HG03460 (cell line): ENCODE results near the gene HIPK2.
A peak's percentile ranks its signal among the peaks of the same experiment; 100 is the strongest.

Experiments
- ATAC-seq: cut with Tn5 transposase; IDR thresholded peaks from one replicate; pipeline ENCODE4 v1.9.1; 2021; ENCODE audit not compliant: unreplicated experiment

Gene HIPK2

DNA sequence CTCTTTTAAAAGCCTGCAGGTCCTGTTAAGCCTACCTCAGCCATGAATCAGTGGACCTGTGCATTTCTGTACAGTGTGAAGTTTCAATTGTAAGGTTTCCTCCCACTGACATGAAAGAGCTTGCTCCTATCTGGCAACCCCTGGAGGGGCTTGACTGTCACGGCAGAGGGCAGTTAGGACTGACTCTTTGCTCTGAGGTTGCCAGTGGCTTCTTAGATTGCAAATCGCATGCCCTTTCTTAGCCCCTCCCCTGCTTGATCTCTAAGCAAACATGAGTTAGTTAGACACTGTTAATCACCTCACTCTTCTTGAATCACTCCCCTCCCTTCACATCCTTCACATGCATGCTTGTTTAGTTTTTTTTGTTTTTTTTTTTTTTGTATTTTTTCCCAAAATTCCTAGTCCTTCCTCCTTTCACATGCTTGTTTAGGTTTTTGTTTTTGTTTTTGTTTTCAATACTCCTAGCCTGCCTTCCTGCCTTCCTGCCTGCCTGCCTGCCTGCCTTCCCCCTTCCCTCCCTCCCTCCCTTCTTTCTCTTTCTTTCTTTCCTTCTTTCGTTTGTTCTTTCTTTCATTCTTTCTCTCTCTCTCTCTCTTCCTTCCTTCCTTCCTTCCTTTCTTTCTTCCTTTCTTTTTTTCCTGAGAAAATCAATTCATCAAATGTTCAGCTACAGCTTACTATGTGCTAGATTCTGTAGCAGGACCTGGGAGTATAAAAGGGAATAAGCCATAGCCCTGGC is 6.0 kb upstream of the HIPK2 start:
- ATAC-seq, result no peak

DNA sequence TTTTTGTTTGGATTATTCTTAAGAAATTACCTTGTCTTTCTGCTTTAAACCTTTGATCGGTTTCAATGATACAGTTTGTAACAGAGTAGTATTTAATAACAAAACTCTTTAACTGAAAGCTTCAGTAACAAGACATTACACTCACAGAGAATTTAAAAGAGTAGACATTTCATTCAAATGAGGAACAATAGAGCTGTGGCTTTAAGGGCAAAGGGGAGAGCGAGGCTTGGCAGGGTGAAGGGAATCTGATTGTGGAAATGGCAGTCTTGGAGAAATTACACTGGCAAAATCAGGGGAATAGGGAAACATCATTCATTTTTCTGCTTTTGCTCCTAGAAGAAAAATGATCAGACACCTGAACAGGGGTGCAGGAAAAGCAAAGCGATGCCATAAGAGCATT is 5.1 kb upstream of the HIPK2 start:
- ATAC-seq, result no peak

DNA sequence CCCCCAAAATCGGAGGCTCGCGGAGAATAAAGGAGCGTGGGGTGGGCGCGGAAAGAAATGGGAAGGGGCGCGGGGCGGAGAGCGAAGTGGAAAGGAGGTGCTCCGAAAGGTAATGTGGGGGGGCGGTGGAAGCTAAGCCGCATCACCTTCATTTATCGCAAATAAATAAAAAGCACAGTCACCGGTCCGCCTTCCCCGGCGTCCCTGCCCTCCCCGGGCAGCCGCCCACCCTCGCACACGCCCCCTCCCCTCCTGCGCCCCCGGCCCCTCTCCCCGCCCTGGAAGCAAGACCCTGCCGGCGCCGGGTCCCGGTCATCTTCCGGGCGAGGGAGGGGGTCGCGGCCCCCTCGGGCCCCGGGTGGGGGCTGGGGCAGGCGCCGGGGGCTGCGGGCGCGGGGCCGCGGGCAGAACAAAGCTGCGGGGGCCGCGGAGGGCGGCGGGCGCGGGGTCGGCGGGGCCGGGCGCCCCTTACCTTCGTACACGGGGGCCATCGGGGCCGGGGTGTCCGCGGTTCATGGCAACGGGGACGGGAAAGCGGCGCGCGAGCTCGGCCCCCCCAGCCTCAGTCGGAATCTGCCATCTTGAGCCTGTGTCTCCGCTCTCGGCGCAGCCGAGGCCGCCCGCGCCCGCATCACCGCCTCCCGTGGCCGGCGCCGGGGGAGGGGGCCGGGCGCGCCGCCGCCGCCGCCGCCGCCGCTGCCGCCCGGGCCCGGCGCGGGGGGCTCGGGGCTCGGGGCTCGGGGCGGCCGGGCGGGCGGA is 486 bp downstream of the HIPK2 start:
- no peak for ATAC-seq

DNA sequence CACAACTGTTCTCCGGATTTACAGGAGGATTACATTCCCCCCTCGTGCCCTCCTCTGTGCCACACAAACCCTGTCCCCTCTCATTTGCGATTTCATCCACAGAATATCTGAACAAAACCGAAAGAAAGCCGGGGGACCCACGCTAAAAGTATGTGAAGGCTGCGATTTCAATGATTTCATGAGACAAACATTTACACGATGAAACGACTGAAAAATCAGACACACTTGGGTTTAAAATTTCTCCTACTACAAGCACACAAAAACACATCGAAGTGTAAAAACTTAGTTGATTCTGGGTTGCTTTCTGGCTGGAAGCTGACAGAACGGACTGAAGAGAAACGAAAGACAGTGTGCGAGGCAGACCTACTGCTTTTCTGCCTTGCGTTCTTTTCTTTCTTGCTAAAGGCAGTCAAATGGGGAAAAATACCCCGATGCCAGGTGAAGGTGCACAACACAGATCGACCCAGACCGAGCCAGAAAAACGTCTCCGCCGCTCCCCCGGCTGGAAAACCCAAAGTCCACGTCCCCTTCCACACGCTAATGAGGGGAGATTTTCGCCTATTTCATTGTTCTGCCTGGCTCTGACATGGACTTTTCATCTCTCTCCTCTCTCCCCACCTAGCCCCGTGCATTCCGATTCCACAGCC is 1.2 kb downstream of the HIPK2 start:
- ATAC-seq, result no peak

DNA sequence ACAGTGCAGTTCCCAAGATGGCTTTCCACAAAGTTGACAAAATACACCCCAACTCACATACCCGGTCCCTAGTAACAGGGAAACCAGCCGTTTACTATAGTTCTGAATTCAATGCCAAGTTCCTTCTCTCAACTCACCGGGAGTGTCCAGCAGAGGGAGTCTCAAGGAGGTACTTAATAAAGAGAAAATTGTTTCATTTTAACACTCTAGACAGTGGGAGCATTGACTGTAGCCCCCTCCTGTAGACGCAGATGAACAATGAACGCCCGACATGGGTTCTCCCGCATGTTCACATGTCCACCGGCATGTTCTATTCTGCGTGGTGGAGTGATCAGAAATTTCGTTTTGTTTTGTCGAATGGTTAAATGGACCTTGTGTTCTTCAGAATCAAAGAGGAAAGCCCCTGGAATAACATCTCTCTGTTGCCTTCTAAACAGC is 1.9 kb downstream of the HIPK2 start:
- no peak for ATAC-seq

DNA sequence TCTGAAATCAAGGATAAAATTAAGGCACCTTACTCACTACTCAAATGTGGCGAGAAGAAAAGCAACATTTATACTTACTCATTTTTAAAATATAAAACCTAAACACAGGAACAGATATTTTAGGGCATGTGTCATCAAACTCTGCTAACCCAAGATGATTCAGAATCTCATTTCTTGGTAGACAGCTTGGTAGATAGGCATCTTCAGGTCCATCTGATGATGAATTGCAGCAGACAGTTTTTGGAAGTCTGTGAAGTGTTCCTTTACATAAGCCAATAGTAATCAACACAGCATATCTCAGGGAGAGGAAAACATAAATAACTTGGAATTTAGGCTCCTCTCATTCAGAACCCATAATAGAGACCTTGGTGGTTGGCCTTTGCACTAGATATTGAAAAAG is 3.4 kb downstream of the HIPK2 start:
- ATAC-seq, result no peak

DNA sequence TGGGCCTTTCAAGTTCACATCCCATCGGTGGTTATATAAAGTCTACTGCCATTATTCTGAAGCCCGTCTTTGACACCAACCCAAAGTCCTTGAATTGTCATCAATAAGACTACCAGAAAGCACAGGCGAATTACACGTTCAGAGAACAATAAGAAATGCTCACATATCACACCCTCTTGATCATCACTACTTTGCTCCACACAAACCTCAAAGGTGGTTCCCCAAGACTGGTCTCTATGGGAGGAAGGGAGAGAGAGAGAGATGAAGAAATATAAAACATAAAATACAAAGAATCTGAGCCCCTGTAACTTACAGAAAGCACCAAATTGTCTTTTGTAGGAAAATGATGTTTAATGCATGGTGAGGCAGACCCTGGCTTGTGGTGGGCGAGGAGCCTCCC is 4.4 kb downstream of the HIPK2 start:
- ATAC-seq, result no peak

DNA sequence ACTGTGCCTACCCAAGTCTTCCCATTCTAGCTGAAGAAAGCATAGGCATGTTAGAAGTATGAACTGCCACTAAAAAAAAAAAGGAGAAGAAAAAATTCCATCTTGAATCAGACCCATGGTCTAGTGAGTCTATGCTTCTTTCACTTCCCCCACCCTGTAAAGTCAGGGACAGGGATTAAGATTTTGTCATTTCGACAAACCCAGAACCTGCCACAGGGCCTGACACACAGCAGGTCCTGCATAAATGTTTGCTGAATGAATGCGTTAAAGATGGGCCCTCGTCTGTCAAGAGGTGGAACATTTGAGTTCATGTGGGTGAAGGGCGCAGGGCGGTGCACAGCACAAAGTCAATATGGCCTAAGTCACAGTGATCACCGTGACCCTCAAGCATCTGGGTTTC is 4.9 kb downstream of the HIPK2 start:
- no peak for ATAC-seq

DNA sequence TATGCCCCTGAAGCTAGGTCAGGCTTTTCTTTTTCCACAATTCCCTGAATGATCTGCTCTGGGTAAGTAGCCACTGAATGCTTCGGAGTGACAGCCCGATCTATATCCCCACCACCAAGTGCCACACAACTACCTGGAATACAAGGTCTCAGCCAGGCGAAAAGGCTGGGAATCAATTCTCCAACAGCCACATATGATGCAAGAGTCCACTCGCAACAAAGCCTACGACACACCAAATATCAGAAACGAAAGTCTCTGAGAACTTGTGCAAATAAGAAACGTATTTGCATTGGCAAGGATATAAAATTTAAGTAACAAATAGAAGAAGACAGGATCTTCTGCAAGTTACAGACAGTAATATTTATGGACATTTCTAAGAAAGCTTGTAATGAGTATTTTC is 5.7 kb downstream of the HIPK2 start:
- no peak for ATAC-seq

DNA sequence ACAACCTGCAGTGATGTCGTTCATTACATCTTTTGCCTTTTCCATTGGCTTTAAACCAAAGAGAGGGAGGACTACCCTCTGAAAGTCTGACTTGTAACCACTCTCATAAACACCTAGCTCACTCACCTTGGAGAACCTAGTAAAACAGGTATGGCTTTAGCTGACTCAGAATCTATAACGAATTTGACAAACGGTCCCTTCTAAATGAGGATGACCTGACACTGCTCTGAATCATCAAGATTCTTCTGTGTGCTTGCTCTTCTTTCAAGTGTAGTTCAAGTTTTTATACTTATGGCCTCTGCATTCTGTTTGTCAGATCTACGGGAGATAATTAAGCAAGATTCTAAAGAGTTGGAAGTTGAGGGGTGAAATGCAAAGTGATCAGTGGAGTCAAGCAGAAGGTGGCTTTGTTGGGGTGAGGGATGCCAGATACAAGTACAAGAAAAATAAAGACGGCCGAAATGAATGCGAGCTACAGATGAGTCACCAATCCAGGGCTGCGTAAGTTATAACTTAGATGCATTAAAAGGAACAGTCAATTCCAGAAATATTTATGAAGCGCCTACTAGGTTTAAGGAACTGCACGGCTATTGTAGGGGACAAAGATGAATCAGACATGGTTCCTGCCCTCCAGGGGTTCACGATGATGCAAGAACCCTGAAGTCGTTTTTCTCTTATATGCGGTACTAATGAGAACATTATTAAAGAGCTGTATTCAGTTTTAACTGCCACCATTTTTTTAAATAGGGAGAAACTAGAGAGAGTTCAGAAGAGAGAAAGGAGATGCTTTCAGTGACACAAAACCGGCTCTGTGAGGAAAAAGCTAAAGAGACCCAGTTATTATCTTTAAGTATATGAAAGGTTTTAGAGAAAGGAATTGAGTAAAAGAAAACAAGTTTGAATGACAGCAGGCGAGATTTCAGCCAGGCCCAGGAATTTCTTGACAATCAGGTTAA is 6.5 kb downstream of the HIPK2 start:
- ATAC-seq, result no peak

DNA sequence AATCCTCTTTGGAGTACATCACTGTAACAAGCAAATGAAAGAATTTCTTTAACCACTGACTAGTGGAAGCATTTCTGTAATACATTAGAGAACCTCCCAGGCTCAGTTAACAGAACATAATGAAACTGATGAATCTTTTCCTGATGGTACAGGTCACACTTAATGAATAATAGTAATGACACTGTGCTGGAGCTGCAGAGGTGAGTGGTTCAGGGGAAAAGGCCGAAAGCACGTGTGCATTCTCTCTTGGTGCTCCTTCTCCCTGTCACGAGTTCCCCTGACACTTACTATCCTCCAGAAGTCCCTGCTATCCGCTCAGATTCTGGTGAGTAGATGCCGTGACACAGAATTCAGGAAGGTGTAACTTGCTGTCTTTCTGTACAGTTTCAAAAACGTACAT is 8.0 kb downstream of the HIPK2 start:
- ATAC-seq, result no peak

DNA sequence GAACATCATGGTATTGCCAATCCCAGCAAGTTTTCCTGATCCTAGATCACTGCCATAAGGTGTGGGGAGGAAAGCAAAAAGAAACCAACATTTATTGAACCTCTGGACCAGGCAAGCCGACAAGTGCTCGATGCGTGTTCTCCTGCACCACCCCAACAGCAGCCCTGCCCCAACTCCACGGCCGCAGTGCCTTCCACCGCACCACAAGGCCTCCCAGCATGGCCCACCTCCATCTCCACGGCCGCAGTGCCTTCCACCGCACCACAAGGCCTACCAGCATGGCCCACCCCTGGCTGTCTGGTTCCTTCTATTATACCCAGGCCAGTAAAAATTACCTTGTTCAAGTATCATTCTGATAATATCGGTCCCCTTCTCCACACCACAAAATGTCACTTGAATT is 8.7 kb downstream of the HIPK2 start:
- no peak for ATAC-seq

DNA sequence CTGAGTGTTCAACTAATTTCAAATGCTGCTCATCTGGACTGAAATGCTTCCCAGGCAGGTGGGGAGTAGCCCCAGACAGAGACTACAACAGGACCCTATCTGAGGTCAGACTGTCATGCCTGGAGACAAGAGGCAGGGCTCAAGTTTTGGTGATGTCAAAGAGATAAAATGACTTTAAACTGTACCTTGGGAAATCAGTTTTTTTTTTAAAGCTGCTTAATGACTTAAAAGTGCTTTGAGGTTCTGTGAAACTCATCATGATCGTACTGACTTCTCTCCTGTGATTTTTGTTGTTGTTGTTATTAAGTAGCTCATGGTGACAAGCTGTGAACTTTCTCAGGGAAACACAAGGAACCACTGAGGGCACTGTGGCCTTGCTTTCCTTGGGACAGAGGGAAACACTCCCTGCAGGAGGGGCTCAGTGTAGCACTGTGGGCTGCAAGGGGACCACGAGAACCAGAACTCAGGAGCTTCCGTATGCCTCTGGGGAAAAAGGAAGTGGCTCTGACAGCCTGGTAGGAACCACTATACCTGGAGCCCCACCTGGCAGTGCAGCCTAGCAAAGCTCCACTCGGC is 9.5 kb downstream of the HIPK2 start:
- ATAC-seq, result no peak

DNA sequence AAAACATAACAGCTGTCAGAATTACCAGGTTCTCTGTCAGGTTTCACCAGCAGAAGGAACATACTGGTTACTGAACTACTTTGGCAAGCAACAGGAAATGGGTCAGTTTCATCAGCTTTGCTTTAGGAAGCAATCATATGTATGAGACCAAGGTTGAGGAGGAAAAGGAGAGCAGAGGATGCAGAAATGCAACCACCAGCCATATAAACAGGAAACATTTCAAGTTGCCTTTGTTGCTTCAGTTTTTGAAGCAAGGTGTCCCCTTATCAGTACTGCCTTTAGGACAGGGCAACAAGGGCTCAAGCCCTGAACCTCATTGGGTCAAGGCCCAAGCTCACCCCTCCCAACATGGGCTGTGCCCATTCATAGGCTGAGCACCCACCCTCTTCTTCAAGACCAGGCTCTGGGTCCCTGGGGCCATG is 10.2 kb downstream of the HIPK2 start:
- peak; percentile 88 for ATAC-seq

DNA sequence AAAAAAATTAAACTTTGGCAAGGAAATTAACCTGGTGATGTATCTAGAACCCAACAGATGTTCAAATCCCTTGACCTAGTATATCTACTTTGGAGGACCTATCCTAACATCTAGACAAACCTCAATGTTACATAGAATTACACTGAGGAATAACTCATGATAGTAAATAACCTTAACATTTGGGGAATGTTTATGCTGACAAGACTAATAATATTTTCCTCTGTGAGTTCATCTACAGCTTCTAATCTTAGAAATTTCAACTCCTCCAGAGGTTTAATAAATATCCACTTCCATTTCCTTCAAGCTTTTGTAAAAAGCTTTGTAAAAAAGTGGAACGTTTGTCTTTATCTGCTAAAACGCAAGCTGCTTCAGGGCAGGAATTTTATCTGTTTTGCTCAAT is 12.7 kb downstream of the HIPK2 start:
- no peak for ATAC-seq

DNA sequence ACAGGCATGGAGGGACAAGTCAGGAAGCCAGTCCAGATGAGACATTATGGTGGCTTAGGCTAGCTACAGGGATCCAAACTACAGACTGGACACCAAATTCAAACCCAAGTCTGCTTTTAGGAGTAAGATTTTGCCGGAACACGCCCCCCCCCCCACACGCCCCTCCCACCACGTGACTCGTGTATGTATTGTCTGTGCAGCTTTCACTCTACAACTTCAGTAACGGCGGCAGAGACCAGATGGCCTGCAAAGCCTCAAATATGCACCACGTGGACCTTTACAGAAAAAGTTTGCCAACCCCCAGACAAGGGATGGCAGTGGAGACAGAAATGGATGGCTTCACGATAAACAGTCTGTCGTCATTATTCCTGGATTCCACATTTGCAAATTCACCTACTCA is 14.5 kb downstream of the HIPK2 start:
- ATAC-seq, result no peak

DNA sequence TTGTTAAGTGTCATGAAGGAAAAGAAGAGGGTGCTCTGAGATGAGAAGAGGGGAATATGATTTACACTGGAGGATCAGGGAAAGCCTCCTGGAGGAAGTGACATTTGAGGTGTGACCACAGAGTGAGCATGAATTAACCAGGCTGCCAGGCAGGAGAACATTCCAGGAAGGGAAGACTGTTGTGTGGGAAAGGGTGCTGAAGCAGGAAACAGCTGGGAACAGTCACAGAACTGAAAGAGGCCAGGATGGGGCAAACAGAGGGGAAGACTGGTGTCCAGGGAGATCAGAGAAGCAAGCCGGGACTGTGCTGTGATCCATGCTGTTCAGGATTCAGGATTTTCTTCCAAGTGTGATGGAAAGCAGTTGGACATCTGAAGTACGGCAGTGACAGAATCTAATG is 14.9 kb downstream of the HIPK2 start:
- ATAC-seq, result no peak

DNA sequence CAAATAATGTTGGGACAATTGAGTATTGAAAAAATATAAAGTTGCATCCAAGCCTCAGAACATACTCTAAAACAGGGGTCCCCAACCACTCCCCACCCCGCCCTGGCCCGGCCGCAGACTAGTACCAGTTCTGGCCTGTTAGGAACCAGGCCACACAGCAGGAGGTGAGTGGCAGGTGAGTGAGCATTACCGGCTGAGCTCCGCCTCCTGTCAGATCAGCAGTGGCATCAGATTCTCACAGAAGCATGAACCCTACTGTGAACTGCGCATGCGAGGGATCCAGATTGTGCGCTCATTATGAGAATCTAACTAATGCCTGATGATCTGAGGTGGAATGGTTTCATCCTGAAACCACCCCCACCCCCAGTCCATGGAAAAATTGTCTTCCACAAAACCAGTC is 19.4 kb downstream of the HIPK2 start:
- no peak for ATAC-seq

DNA sequence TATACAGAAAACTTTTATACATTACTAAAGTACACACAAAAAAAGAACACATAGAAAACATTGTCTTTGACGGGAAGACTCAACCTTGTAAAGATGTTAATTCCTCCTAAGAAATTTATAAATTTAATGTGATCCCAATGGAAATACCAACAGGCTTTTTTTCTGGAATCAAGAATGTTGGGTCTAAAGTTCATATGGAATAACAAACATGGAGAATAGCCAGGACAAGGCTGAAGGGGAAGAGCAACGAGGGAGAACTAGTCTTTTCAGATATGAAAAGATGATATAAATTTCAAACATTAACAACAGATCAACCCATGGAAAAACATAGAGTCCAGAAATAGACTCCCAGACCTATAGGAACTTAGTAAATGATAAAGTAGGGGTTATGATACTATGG is 19.8 kb downstream of the HIPK2 start:
- ATAC-seq, result no peak

DNA sequence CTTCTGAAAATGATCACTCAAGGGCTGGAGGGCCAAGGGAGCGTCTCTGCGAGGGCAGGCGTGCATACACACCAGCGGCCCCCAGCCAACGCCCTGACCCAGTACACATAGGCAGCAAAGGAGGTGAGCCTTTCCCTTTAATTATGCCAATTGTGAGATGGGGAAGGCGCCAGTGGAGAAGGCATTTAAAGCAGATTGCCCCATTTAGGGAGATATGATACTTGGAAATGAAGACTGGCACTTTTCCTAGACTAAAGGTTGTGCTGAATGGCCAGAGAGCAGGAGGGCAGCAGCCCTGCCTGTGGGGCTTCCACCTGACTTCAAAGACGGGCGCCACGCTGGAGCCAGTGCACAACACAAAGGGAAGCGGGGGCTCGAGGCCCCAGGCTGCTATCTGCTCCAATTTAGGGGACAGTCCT is 24.1 kb downstream of the HIPK2 start:
- ATAC-seq, result no peak
